GM03348 (cell line): ENCODE results near the gene LRRC15.

Experiments
- DNase-seq: peaks from one replicate; pipeline ENCODE4 v3.0.0; 2012; ENCODE audit warnings: low spot score

The LRRC15 gene

DNA sequence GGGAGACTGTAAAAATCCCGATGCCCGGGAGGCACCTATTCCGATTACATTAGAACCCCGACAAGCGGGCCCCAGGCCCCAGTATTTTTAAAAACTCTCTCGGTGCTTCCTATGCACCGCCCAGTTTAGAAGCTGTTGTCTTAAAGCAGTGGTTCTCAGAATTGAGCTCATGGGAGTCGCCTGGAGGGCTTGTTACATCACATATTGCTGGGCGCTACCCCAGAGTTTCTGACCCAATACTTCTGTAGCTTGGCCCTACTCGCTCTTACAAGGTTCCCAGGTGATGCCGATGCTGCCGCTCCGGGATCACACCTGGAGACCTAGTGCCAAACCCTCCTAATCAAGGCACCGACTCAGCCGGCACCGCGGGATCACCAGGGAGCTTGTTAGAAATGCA is 53.6 kb downstream of the LRRC15 start:
- DNase-seq, result no peak

- DNase-seq, result peak; percentile 94
These were observed 54.2 kb downstream of the LRRC15 start for GRCh38 chr3:194315088-194315964.

- no peak for DNase-seq
These were observed 55.0 kb downstream of the LRRC15 start for GRCh38 chr3:194314388-194315068.

DNA sequence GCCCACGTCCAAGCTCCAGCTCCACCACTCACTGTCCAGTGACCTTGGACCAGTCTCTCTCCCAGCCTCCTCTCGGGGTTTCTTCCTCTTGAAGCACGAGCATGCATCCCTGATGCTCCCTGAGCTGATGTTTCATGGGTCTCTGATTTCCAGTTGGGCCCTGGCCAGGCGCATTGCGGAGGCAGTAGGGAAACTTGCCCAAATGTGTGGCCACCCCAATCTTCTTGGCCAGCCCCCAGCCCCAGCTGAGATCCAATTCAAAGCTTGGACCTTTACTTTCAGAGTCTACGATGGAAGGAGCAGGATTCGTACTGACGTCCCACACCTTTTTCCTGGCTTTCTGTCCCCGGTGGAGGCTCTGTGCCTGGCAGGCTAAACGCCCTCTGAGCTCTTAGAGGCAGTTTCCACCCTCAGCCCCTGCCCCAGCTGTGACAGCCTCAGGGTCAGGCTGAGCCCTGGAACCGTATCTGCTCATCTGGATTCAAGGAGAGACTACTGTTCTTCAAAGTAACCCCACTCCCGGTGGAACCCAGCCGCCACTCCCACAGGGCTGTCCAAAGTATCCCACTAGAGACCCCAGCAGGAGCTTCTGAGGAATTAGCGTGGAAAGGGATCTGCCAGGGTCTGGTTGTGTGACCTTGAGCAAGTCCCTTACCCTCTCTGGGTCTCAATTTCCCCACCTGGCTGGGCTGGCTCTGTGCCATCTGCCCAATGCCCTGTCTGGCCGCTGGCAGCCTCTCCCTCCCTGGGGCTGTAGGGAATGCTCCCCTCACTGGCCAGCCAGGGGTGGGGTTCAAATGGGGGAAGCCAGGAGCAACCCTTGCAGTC is 55.8 kb downstream of the LRRC15 start:
- peak; percentile 28 for DNase-seq

DNA sequence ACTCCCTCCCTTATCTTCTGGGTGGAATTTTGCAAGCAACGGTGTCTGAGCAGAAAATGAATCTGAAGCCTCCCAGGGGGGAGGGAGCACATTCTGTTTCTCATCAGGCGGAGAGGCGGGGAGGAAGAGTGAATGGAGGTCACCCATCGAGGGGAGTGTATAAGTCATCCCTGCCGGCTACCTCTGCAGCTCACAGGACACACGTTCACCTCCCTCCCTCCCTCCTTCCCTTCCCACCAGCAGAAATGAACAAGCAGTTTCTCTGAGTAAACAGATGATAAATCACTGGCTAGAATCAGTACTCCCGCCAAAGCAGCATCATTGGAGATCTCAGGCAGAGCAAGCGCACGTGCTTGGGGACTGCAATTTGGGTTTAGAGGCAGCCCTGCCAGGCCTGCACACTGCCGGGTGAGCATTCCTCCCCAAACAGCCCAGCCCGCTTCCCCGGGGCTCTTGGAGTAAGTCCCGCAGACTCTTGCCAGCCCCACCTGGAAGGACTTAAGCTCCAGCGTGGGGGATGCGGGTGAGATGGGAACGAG is 56.7 kb downstream of the LRRC15 start:
- DNase-seq, result peak; percentile 50

- no peak for DNase-seq
These were observed 57.3 kb downstream of the LRRC15 start for GRCh38 chr3:194312186-194312742.

DNA sequence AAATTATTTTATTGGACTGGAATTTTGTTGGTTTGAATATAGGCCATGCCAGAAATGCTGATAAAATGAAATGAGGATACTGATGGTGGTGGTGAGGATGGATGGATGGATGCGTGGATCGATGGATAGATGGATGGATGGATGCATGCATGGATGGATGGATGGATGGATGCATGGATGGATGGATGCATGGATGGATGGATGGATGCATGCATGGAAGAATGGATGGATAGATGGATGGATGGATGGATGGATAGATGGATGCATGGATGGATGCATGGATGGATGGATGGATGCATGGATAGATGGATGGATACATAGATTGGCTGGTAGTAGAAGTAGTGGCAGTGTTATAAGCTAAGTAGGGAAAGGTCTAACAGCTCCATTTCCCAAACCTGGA is 58.5 kb downstream of the LRRC15 start:
- no peak for DNase-seq

GRCh38 chr3:194310060-194310835 is 59.3 kb downstream of the LRRC15 start:
- no peak for DNase-seq

- no peak for DNase-seq
These were observed 60.7 kb downstream of the LRRC15 start for GRCh38 chr3:194308601-194309449.

GRCh38 chr3:194307849-194308248 is 61.7 kb downstream of the LRRC15 start:
- no peak for DNase-seq

GRCh38 chr3:194306771-194307640 is 62.5 kb downstream of the LRRC15 start:
- no peak for DNase-seq

GRCh38 chr3:194306109-194306686 is 63.3 kb downstream of the LRRC15 start:
- no peak for DNase-seq

DNA sequence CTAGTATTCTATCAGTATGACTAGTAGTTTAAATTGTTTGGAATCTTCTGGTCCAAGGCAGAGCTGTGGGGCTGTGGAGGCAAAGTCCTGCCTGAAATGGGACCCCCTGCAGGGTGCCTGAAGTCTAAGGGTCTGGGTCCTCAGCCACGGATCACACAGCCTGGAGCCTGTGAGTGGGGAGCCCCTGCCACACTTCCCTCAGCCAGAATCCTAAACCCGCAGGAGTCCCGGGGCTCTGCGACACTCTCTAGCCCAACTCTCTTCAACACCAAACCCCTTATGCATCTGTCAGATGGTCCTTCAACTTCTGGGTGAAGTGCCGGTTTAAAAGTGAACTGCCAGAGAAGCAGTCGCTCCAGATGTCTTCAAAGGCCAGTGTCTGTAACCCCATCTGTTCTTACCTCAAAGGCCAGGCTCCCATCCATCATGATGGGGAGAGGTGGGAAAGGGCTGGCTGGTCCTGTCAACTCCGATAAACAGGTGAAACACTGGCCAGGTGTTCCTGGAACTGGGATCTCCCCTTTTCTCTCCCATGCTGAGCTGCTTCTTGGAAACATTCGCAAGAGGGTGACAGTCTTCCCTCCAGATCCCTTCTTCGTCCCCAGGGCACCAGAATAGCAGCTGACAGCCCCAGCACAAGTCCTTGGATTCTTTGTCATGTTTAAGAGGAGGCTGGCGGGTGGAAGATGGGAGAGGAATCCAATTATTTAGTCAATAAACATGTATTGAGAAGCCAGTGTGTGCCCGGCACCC is 64.0 kb downstream of the LRRC15 start:
- no peak for DNase-seq
